Measurements from ENCODE around the gene CTNNA2.

Gene CTNNA2

GRCh38 chr2:80001701-80002101 is 488.9 kb downstream of the CTNNA2 start:
- Histone ChIP-seq H3K4me1 (ENCODE audit: control insufficient read depth, insufficient read depth, low read length, poor library complexity, severe bottlenecking) (no peaks in the 10 kb centered on the region), H3K27ac (ENCODE audit: low read depth, low read length, severe bottlenecking) (no peak overlapping the region), H3K9me3 (ENCODE audit: control insufficient read depth, low read length) (no peaks in the 10 kb centered on the region), H3K36me3 (ENCODE audit: control insufficient read depth, insufficient read depth, low read length) (no peaks in the 10 kb centered on the region), H3K4me3 (ENCODE audit: extremely low read depth, insufficient read depth, low read length, poor library complexity, severe bottlenecking) (no peak overlapping the region)
- 100% methylated on average over 1 of the region's 5 CpGs; no CpG with 5 or more reads in 1 of the 2 experiments for WGBS, 2 experiments (ENCODE audit: insufficient coverage in 2 of 2)

- Histone ChIP-seq H3K9me3 (ENCODE audit: control insufficient read depth, low read length) (no peaks in the 10 kb centered on the region), H3K27ac (ENCODE audit: low read depth, low read length, severe bottlenecking) (no peak overlapping the region), H3K36me3 (ENCODE audit: control insufficient read depth, insufficient read depth, low read length) (no peaks in the 10 kb centered on the region), H3K4me1 (ENCODE audit: control insufficient read depth, insufficient read depth, low read length, poor library complexity, severe bottlenecking) (no peaks in the 10 kb centered on the region), H3K4me3 (ENCODE audit: extremely low read depth, insufficient read depth, low read length, poor library complexity, severe bottlenecking) (no peak overlapping the region)
- WGBS, 2 experiments (ENCODE audit: insufficient coverage in 2 of 2) = 96 to 100% methylated on average over 2 of the region's 3 CpGs
Measured at GRCh38 chr2:80002112-80002511, 489.3 kb downstream of the CTNNA2 start.

GRCh38 chr2:80002568-80003157 is 489.8 kb downstream of the CTNNA2 start:
- WGBS, 2 experiments (ENCODE audit: insufficient coverage in 2 of 2) = 84 to 94% methylated on average over 3 to 4 of the region's 6 CpGs
- Histone ChIP-seq H3K4me3 (ENCODE audit: extremely low read depth, insufficient read depth, low read length, poor library complexity, severe bottlenecking) (no peak overlapping the region), H3K9me3 (ENCODE audit: control insufficient read depth, low read length) (no peaks in the 10 kb centered on the region), H3K27ac (ENCODE audit: low read depth, low read length, severe bottlenecking) (no peak overlapping the region), H3K36me3 (ENCODE audit: control insufficient read depth, insufficient read depth, low read length) (no peaks in the 10 kb centered on the region), H3K4me1 (ENCODE audit: control insufficient read depth, insufficient read depth, low read length, poor library complexity, severe bottlenecking) (no peaks in the 10 kb centered on the region)

DNA sequence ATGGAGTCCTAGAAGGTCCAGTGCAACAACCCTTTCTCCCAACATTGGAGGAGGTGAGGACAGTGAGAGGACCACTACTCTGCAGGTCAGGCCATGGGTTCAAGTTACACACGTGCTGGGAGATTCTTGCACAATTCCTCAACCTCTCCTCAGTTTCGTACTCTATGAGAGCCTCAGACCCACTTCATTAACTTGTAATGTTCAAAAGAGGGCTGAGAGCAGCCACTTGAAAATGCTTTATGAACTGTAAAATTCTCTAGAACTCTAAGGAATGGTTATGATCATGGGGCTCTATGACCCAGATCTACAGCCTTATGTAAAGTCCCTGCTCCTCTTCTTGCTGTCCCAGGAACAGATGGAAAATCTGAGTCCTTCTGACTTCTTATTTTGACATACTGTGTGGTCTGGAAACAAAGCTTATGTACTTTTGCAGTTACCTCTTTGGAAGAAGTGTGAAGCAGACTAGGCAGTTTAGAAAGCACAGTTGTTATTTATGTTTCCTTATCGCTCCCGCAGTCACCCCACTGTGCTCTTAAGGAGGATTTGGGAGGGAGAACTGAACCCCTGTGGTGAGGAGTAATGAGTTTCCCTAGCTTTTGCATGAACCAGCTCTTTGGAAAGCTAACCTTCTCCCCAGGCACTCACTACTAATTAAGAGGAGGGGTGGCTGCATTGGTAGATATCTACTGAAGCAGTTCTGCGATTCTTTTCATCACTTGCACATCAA is 495.1 kb downstream of the CTNNA2 start:
- no peaks in the 10 kb centered on the region for H3K4me1 ChIP-seq (ENCODE audit: control insufficient read depth, insufficient read depth, low read length, poor library complexity, severe bottlenecking)
- H3K9me3 ChIP-seq (ENCODE audit: control insufficient read depth, low read length) = no peaks in the 10 kb centered on the region
- 20 to 67% methylated on average over 1 to 2 of the region's 5 CpGs for WGBS, 2 experiments (ENCODE audit: insufficient coverage in 2 of 2)
- H3K27ac ChIP-seq (ENCODE audit: low read depth, low read length, severe bottlenecking) = no peak overlapping the region
- no peak overlapping the region for H3K4me3 ChIP-seq (ENCODE audit: extremely low read depth, insufficient read depth, low read length, poor library complexity, severe bottlenecking)
- H3K36me3 ChIP-seq (ENCODE audit: control insufficient read depth, insufficient read depth, low read length) = no peaks in the 10 kb centered on the region

- H3K4me3 ChIP-seq (ENCODE audit: extremely low read depth, insufficient read depth, low read length, poor library complexity, severe bottlenecking) = no peak overlapping the region
- no peak overlapping the region for H3K27ac ChIP-seq (ENCODE audit: low read depth, low read length, severe bottlenecking)
- 66 to 71% methylated on average over 1 to 2 of the region's 4 CpGs for WGBS, 2 experiments (ENCODE audit: insufficient coverage in 2 of 2)
- no peaks in the 10 kb centered on the region for H3K4me1 ChIP-seq (ENCODE audit: control insufficient read depth, insufficient read depth, low read length, poor library complexity, severe bottlenecking)
- H3K36me3 ChIP-seq (ENCODE audit: control insufficient read depth, insufficient read depth, low read length) = no peaks in the 10 kb centered on the region
- no peaks in the 10 kb centered on the region for H3K9me3 ChIP-seq (ENCODE audit: control insufficient read depth, low read length)
Measured at GRCh38 chr2:80008596-80008995, 495.7 kb downstream of the CTNNA2 start.

DNA sequence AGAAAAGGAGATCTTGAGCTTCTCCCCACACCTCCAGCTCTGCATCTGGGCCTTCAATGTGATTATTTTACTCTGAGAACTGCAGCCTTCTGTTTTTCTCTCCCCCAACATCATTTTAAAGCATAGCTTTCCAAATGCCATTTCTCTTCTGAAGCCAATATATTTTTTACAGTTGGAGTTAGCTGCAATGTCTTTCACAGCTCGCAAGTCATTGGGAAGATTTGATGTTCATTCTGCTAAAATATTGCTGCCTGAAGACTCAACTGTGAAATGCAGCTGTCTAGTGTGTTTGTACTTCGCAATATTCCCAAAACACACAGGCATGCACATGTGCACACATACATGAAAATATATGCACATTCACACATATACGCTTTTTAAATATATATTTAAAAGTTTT is 496.4 kb downstream of the CTNNA2 start:
- no peaks in the 10 kb centered on the region for H3K9me3 ChIP-seq (ENCODE audit: control insufficient read depth, low read length)
- 100% methylated on average over 1 of the region's 3 CpGs; no CpG with 5 or more reads in 1 of the 2 experiments for WGBS, 2 experiments (ENCODE audit: insufficient coverage in 2 of 2)
- no peak overlapping the region for H3K4me3 ChIP-seq (ENCODE audit: extremely low read depth, insufficient read depth, low read length, poor library complexity, severe bottlenecking)
- H3K4me1 ChIP-seq (ENCODE audit: control insufficient read depth, insufficient read depth, low read length, poor library complexity, severe bottlenecking) = no peaks in the 10 kb centered on the region
- no peak overlapping the region for H3K27ac ChIP-seq (ENCODE audit: low read depth, low read length, severe bottlenecking)
- no peaks in the 10 kb centered on the region for H3K36me3 ChIP-seq (ENCODE audit: control insufficient read depth, insufficient read depth, low read length)

GRCh38 chr2:80012061-80012460 is 499.2 kb downstream of the CTNNA2 start:
- Histone ChIP-seq H3K9me3 (ENCODE audit: control insufficient read depth, low read length) (no peaks in the 10 kb centered on the region), H3K4me3 (ENCODE audit: extremely low read depth, insufficient read depth, low read length, poor library complexity, severe bottlenecking) (no peak overlapping the region), H3K4me1 (ENCODE audit: control insufficient read depth, insufficient read depth, low read length, poor library complexity, severe bottlenecking) (no peaks in the 10 kb centered on the region), H3K27ac (ENCODE audit: low read depth, low read length, severe bottlenecking) (no peak overlapping the region), H3K36me3 (ENCODE audit: control insufficient read depth, insufficient read depth, low read length) (no peaks in the 10 kb centered on the region)
- WGBS, 2 experiments (ENCODE audit: insufficient coverage in 2 of 2) = 83% methylated on average over 1 of the region's 3 CpGs; no CpG with 5 or more reads in 1 of the 2 experiments

GRCh38 chr2:80014637-80015036 is 501.8 kb downstream of the CTNNA2 start:
- no peaks in the 10 kb centered on the region for H3K36me3 ChIP-seq (ENCODE audit: control insufficient read depth, insufficient read depth, low read length)
- no peaks in the 10 kb centered on the region for H3K4me1 ChIP-seq (ENCODE audit: control insufficient read depth, insufficient read depth, low read length, poor library complexity, severe bottlenecking)
- no peak overlapping the region for H3K27ac ChIP-seq (ENCODE audit: low read depth, low read length, severe bottlenecking)
- H3K9me3 ChIP-seq (ENCODE audit: control insufficient read depth, low read length) = no peaks in the 10 kb centered on the region
- H3K4me3 ChIP-seq (ENCODE audit: extremely low read depth, insufficient read depth, low read length, poor library complexity, severe bottlenecking) = no peak overlapping the region

DNA sequence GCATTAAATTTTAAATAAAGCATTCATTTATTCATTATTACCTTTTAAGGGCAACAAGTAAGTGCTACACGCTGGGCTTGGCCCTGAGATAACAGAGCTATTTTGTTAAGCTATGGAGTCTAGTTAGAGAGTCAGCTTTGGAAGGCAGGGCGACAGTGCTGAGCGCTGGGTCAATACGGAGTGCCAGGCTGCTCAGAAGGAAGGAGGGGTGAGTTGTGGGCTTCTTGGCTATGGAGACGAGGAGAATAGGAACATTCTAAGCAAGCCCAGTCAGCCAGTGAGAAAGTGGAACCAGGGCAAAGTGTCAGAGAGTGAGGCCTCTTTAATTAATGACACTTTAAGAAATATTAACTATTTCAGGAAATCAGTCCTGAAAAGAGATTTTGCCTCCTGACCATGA is 503.3 kb downstream of the CTNNA2 start:
- Histone ChIP-seq H3K9me3 (ENCODE audit: control insufficient read depth, low read length) (no peaks in the 10 kb centered on the region), H3K27ac (ENCODE audit: low read depth, low read length, severe bottlenecking) (no peak overlapping the region), H3K36me3 (ENCODE audit: control insufficient read depth, insufficient read depth, low read length) (no peaks in the 10 kb centered on the region), H3K4me3 (ENCODE audit: extremely low read depth, insufficient read depth, low read length, poor library complexity, severe bottlenecking) (no peak overlapping the region), H3K4me1 (ENCODE audit: control insufficient read depth, insufficient read depth, low read length, poor library complexity, severe bottlenecking) (no peaks in the 10 kb centered on the region)
- WGBS, 2 experiments (ENCODE audit: insufficient coverage in 2 of 2) = 91 to 100% methylated on average over 3 to 4 of the region's 5 CpGs

- Histone ChIP-seq H3K9me3 (ENCODE audit: control insufficient read depth, low read length) (no peaks in the 10 kb centered on the region), H3K4me1 (ENCODE audit: control insufficient read depth, insufficient read depth, low read length, poor library complexity, severe bottlenecking) (no peaks in the 10 kb centered on the region), H3K4me3 (ENCODE audit: extremely low read depth, insufficient read depth, low read length, poor library complexity, severe bottlenecking) (no peak overlapping the region), H3K36me3 (ENCODE audit: control insufficient read depth, insufficient read depth, low read length) (no peaks in the 10 kb centered on the region), H3K27ac (ENCODE audit: low read depth, low read length, severe bottlenecking) (no peak overlapping the region)
- WGBS, 2 experiments (ENCODE audit: insufficient coverage in 2 of 2) = 100% methylated on average over 1 of the region's 6 CpGs
Measured at GRCh38 chr2:80019571-80020460, 507.0 kb downstream of the CTNNA2 start.

Measured in mesodermal cell (in vitro differentiated cells).